PC-3 (cell line): Measurements from ENCODE around the gene MECR.

Source experiments
- EZH2phosphoT487 ChIP-seq: fragments of 300-600 bp; sonication (generic); IDR thresholded peaks from 2 replicates; pipeline ENCODE4 v1.6.1; 2018; ENCODE audit warnings: mild to moderate bottlenecking, antibody characterized with exemption, low read length, borderline replicate concordance
- TF ChIP-seq, protein P1 (sequence below): fragments of 300-600 bp; sonication (generic); conservative IDR thresholded peaks from 2 replicates; pipeline ENCODE4 v1.5.1; 2017; ENCODE audit warnings: antibody characterized with exemption, low read depth, mild to moderate bottlenecking, low read length

DNA sequence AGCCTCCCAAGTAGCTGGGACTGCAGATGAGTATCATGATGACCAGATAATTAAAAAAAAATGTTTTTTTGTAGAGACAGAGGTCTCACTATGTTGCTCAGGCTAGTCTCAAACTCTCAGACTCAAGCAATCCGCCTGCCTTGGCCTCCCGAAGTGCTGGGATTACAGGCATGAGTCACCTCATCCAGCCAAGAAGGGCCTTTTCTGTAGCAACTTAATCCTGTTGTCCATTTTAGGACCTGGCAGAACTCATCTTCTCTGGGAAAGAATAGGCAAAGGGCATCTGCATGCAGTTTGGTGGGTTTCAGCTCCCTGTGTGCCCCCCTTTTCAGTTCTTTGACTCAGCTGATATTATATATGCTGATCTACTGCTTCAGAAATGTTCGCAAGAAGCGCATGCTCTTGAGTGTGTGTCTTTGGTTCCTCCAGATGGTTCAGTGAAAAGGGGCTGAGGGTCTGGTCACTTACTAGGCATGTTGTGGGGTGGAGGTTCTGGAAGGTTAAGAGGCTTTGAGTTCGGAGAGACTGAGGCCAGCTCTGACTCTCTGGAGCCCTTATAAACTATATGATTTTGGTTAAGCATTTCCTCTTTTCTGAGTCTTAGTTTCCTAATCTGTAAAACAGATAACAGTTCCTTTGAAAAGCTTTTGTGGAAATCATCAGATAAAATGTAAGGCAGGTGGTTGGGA lies 29.7 kb downstream of the MECR start:
- no peak for TF ChIP-seq EZH2phosphoT487
- TF ChIP-seq, protein P1, sequence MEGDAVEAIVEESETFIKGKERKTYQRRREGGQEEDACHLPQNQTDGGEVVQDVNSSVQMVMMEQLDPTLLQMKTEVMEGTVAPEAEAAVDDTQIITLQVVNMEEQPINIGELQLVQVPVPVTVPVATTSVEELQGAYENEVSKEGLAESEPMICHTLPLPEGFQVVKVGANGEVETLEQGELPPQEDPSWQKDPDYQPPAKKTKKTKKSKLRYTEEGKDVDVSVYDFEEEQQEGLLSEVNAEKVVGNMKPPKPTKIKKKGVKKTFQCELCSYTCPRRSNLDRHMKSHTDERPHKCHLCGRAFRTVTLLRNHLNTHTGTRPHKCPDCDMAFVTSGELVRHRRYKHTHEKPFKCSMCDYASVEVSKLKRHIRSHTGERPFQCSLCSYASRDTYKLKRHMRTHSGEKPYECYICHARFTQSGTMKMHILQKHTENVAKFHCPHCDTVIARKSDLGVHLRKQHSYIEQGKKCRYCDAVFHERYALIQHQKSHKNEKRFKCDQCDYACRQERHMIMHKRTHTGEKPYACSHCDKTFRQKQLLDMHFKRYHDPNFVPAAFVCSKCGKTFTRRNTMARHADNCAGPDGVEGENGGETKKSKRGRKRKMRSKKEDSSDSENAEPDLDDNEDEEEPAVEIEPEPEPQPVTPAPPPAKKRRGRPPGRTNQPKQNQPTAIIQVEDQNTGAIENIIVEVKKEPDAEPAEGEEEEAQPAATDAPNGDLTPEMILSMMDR, result no peak
